ENCODE results near the gene RASGRF2.

RASGRF2 gene, protein sequence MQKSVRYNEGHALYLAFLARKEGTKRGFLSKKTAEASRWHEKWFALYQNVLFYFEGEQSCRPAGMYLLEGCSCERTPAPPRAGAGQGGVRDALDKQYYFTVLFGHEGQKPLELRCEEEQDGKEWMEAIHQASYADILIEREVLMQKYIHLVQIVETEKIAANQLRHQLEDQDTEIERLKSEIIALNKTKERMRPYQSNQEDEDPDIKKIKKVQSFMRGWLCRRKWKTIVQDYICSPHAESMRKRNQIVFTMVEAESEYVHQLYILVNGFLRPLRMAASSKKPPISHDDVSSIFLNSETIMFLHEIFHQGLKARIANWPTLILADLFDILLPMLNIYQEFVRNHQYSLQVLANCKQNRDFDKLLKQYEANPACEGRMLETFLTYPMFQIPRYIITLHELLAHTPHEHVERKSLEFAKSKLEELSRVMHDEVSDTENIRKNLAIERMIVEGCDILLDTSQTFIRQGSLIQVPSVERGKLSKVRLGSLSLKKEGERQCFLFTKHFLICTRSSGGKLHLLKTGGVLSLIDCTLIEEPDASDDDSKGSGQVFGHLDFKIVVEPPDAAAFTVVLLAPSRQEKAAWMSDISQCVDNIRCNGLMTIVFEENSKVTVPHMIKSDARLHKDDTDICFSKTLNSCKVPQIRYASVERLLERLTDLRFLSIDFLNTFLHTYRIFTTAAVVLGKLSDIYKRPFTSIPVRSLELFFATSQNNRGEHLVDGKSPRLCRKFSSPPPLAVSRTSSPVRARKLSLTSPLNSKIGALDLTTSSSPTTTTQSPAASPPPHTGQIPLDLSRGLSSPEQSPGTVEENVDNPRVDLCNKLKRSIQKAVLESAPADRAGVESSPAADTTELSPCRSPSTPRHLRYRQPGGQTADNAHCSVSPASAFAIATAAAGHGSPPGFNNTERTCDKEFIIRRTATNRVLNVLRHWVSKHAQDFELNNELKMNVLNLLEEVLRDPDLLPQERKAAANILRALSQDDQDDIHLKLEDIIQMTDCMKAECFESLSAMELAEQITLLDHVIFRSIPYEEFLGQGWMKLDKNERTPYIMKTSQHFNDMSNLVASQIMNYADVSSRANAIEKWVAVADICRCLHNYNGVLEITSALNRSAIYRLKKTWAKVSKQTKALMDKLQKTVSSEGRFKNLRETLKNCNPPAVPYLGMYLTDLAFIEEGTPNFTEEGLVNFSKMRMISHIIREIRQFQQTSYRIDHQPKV (N-terminal part only)

DNA sequence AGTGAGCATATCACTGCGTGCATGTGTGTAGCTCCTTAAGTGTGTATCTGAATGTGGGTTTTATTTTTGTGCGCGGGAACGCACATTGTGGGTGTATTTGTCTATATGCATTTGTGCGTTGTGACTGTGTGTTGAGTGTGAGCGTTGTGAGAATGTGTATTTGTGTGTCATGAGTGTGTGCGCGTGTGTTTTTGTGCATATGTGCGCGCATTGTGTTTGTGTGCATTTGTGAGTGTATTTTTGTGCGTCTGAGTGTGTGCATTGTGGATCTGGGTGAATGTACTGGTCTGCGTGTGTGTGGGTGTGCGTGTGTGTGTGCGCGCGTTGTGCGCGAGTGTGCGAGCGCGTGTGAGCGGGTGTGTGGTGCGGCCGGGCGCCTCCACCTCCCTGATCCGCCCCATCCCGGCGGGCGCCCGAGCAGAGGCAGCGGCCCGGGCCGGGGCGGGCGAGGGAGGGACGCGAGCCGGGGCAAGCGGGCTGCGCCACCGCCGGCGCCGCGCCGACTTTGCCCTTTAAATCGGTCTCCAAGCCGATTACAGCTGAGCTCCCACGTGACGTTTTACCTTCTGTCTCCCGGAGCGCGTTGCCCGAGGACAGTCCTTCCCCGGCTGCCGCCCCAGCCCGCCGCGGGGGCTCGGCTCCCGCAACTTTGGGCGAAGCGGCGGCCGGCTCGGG lies at the start of gene RASGRF2:
RASGRF2 (plus strand) TSS at position 596 of the 675 bp plus-strand sequence. CDS start 376 bp downstream, outside the sequence.
- DNase-seq (ENCODE audit: low read depth) = no peak

DNA sequence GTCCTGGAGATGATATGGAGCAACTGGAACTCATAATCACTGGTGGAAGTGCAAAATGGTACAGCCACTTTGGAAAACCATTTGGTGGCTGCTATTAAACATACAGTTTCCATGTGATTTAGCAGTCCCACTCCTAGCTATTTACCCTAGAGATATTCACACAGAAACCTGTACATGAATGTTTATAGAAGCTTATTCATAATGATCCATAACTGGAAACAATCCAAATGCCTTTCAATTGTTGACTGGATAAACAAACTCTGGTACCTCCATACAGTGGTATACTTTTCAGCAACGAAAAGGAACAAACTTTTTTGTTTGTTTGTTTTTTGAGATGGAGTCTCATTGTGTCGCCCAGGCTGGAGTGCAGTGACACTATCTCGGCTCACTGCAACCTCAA lies 47.7 kb upstream of the RASGRF2 start:
- DNase-seq (ENCODE audit: low read depth) = no peak

DNA sequence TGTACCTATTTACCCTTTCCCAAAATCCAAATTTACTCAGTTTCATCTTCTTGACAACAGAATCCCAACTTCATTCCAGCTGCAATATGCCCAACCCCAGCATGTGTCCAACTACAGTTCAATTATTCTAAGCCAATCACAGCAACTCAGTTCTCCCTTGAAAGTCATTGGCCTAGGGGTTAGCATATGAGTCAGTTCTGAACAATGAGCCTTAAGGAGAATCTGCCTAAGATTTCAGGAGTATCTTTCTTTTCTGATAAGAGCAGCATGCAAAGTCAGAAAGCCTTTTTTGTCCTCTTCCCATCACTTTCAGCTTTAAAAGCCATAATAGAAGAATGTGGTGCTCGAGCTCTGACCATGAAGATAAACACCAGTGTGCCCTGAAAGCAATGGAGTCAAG lies 44.4 kb upstream of the RASGRF2 start:
- no peak for DNase-seq (ENCODE audit: low read depth)

DNA sequence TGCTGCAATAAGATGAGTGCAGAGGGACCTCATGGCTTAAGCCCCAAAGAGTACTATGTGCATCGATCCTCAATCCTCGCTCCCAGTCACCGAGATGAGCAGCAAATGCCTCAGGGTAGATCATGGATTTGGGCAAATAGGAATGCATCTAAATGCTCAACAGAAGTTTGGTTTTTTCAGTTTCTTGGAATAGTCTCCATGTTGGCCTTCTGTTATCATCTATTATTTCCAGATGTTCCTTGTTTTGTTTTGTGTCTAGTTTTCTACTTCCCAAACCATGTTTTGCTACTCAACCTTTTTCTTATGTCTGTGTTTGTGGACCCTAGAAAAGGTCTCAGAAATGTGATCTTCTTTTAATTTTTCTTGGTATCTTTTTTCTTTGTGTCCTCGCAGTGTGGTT lies 43.5 kb upstream of the RASGRF2 start:
- no peak for DNase-seq (ENCODE audit: low read depth)

DNA sequence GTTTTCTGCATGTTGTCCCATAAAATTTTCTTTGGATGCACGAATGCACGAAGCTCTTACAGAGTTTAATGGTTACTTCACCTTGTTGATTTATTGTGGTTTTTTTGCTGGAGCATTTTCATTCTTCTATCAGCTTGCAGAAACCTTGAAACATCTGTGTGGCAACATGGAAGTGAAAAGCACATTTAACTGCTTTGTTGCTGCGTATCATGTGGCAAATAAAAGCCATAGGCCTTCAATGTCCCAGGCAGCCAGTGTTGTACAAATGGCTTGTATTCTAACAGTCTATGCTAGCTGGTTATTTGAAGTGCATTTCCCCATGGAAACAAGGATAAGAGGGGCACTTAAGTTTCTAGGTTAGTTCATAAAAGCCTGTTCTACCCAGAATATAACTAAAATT lies 42.5 kb upstream of the RASGRF2 start:
- DNase-seq (ENCODE audit: low read depth) = no peak

DNA sequence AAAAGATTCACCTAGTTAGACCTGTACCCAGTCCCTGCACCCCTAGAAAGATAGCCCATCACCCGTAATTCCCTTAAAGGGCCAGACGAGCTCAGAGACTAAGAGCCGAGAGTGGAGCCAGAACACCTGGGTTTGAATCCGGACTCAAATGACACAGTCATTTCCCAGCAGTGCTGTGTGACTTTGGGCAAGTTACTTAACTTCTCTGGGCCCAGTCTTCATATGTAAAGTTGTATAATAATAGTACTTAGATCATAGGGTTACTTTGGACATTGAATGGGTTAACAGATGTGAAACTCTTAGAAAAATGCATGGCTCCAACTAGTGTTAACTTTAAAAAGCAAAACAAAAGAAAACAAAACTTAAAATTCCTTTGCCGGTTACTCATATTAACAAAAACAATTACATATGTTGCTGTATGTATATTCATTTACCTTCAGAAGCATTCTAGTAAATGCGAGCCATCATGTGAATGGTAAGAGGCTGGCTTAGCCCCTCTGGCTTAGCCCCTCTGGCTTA lies 40.4 kb upstream of the RASGRF2 start:
- DNase-seq (ENCODE audit: low read depth) = no peak

DNA sequence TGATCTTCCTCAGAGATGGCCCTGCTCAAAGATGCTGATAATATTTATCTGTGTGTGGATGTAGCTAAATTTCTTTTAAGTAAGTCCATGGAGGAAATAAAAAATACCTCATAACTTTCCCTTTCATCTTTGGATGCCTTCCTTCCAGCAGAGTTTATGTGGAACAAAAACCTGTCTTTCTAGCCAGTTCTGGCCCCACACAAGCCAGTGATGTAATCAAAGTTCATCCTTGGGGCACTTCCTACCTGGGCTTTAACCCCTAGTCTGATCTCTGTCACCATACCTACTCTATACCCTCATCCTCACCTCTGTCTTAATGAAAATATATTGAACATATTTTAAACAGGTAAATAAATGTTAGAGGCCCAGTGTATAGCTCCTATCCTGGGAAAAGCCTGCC lies 39.8 kb upstream of the RASGRF2 start:
- no peak for DNase-seq (ENCODE audit: low read depth)

DNA sequence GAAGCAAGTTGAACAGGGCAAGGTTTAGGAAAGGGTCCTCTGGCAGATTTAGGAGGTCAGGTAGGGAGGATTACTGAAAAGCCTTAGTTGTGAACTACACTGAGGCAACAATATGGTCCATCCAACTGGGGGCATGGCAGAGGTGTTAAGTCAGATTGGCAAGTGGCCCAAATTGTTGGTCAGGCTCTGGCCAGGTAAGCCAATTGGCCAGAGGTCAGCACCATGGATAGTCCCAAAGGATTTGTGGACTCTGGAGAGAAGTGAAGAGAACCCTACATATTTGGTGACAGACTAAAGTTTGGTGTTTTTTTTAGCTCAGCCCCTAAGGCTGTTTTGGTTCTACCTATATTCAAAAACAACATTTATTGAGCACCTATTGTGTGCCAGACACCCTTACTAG lies 39.1 kb upstream of the RASGRF2 start:
- no peak for DNase-seq (ENCODE audit: low read depth)

DNA sequence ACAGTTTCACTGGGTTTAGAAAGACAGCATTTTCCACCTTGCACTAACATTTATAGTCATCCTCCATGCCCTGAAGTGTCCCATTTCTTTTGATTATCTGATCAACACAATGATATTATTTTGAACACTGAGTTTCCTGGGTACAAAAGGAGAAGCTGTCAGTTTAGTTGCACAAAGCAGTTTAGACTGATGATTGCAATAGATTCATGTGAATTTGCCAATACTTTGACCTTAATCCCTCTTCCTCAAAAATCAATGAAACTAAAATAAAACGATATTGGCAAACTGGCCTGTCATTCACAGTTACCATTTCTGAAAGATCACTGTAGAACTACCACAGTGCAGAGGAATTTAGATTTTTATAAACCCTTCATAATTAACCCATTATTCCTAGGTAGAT lies 34.2 kb upstream of the RASGRF2 start:
- no peak for DNase-seq (ENCODE audit: low read depth)

DNA sequence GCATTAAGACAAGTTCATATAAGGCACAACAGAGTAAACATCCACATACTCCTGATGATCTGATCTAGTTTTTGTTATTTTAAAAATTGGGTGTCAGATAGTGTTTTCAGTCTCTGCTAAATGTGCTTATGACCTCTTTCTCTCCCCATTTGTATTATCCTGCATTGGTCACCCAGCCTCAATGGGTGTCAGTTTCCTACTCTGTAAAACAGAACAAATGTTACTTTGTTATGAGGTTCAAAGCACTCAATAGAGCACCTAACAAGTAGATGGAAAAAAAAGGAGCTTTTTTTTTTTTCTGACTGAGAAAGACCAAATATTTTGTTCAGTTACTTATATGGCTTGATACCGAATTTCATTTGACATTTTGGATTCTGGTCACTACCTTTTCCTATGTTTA lies 33.6 kb upstream of the RASGRF2 start:
- no peak for DNase-seq (ENCODE audit: low read depth)

DNA sequence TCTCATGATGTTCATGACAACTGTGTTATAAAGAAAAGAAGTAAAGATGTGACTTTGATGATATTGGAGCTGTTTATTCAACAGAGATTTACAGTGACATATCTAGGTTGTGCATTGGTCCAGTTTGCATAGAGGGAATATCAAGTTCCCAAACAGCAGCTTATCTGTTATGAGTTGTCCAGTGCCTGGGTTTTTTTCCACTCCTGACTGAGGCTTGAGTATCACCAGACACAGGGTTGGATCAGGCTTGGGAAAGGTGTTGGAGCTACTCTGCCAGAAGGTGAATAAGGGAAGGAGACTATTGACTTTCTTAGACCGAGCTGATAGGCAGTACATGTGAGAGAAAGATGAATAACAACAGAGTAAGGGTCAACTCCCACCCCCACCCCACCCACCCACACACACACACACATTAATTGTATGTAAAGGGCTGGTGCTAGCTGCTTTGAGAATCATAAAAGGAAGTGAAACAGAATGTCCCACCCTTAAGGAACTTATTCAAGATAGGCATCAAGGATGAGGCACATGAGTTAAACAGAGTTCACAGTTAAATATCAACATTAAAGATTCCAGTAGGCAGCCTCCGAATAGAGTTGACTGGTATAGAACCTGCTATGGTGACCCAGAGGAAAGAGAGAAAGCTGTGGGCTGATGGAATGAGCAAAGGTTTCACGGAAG lies 33.0 kb upstream of the RASGRF2 start:
- DNase-seq (ENCODE audit: low read depth) = no peak

DNA sequence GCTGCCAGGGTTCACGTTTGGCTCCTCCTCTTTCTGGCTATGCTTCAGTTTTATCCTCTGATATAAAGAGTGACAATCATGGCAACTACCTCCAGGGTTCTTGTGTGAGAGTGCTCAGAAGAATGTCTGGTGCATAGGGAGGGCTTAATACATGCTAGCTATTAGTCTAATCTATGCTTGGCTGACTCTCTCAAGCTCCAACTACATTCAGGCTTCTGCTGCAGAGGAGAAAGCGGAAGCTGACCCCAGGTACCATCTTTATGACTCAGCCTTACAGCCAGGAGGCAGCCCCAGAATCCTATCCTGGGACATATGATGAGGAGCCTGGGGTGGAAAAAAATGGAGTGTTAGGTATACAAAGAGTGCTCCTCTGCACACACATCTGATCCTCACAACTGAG lies 32.1 kb upstream of the RASGRF2 start:
- no peak for DNase-seq (ENCODE audit: low read depth)

DNA sequence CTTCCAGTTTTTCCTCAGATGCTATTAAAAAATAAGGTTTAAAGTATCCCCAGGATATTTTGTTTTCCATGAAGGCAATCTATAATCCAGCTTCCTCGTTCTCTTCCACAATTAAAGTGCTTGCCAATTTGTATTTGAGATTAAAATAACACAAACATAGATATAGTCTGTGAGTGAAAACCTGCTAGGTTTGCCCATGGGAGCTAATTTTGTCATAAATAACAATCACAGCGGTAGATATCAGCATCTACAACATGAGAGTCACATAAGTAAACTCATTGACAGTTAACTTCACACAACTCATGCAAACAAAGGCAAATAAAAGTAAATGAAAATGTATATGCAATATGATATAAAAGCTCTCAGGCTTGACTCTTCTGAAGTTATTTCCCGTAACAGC lies 29.2 kb upstream of the RASGRF2 start:
- DNase-seq (ENCODE audit: low read depth) = no peak

DNA sequence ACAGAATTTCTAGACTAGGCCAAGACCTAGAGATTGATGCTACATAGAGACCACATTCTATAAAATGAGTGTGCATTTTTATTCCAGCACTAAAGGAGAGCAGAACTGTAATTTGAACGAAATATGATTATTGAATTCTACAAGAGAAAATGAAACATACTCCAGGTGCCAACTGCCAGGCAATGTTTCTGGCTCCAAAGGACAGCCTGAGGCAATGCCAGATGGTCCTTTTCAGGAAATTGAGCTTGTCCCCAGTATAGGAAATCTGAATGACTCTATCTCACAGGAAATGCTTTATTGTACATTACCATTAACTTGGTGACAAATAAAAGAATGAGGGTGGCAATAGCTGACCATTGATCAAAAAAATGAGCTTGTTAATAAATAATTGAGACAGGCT lies 28.8 kb upstream of the RASGRF2 start:
- DNase-seq (ENCODE audit: low read depth) = no peak

DNA sequence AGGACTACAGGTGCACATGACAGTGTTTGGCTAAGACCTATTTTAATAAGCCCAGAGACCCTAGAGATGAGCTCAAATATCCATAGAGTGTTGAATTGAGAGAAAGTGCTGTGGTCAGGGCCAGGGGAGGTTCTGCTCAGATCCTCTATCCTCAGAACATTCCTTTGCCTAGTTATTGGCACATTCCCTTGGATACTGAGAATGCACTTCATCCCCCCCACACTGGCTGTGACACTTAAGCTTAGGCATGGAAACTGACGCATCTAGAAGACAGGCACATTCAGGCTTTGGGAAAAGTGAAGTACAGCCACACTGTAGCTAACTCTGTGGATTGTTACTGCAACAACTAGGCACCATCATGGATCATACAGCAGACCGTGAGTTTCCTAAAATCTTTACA lies 27.1 kb upstream of the RASGRF2 start:
- DNase-seq (ENCODE audit: low read depth) = no peak

DNA sequence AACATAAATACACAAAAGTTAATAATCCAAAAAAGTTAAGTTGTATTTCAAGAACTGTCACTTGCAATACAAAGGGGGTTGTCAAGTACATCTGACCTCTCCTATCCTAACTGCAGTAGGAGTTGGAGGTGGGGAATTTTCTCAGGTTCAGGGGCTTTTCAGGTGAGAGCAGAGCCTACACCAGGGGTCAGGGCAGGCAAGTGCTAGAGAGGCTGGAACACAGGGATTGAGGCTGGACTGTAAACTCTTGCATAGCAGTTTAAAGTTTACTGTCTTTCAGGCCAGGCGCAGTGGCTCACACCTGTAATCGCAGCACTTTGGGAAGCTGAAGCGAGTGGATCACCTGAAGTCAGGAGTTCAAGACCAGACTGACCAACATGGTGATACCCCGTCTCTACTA lies 25.4 kb upstream of the RASGRF2 start:
- DNase-seq (ENCODE audit: low read depth) = no peak

DNA sequence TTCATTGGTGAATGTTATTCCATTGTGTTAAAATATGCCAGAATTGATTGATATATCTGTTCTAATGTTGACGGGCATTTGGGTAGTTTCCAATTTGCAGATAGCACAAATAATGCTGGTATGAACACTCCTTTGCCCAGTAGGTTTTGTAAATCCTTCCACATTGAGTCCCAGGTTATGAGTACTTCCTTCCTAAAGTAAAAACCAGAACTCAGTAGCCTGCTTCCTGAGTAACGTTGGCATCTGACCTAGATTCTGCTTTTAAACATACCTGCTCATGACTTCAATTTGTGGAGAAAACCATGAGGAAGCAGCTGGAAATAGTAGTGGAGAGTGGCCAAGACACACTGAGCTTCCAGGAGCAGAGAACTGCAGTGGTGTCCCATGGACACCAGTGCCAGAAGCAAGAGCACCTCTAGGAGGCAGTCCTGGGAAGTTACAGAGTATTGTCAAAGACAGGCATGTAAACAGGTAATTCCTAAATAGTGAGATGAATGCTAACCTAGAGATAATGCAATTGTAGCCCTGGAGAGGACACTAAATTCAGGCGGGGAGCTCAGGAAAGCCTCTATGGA lies 24.3 kb upstream of the RASGRF2 start:
- DNase-seq (ENCODE audit: low read depth) = no peak

DNA sequence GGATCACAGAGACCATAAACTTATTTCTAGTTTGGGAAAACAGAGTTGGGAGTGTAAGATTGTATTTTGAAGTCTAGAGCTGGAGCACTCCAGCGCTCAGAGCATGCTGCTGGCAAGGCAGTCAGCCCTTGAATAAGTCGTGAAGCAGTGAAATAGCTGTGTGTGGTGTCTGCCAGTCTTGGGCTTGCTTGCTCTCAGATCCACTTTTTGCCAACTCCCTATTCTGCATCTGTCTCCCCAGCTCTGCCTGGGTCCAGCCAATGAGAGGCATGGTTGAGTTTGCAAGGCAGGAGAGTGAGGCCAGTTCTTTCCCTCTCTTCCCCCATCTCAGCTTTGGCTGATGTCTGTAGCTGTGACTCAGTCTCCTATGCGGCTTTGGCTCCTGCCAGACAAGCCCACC lies 23.3 kb upstream of the RASGRF2 start:
- DNase-seq (ENCODE audit: low read depth) = no peak

DNA sequence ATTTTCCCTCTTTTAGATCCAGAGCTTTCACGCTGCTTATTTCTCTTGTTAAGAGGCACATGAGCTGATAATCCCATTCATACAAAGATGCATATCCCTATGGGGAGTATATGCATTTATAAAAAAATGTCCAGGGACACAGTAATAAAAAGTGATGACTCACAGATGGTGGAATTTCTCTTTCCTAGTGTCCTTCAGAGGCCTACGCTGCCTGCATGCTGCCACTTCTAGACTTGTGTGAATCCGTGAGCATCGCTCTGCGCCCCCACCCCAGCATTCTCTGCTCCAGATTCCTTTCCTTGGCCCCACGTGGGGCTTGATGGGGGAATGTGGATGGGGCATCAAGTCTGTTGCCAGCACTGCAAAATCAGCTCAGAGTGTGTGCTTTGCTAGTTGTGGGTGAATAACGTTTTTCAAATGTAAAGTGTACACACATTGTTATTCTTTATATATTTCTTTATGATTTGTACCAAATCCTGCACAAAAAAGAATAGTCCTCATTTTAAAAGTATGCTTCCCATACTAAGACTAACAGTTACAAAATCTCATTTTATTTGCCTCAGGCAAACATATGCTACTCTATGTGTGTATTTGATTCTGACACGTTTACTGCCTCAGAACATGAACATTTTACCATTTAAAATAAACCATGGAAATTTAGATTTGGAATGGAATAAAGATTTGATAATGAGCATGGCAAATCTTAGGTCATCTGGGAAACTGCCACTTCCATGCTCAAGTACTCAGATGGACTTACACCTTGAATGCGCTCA lies 22.4 kb upstream of the RASGRF2 start:
- no peak for DNase-seq (ENCODE audit: low read depth)

DNA sequence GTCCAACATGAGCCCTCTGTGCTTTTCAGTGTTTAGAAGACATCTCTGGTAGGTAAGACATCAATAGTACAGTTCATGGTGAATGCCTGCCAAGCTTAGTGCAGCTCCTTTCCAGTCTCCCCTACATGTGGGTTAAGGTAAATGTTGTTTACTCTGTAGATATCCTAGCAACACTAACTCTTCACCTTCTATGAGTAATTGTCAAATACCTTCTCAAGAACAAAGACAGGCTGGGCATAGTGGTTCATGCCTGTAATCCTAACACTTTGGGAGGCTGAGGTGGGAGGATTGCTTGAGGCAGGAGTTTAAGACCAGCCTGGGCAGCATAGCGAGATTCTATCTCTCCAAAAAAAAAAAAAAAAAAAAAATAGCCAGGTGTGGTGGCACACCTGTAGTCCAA lies 18.7 kb upstream of the RASGRF2 start:
- DNase-seq (ENCODE audit: low read depth) = no peak

Measured in stimulated activated CD8-positive, alpha-beta memory T cell treated with anti-CD3 and anti-CD28 coated beads, Interleukin-7, amount 100 ng/mL, for 24 hours (primary cell).